ENCODE data around the gene RILP.
A peak's percentile ranks its signal among the peaks of the same experiment; 100 is the strongest.

The RILP gene

DNA sequence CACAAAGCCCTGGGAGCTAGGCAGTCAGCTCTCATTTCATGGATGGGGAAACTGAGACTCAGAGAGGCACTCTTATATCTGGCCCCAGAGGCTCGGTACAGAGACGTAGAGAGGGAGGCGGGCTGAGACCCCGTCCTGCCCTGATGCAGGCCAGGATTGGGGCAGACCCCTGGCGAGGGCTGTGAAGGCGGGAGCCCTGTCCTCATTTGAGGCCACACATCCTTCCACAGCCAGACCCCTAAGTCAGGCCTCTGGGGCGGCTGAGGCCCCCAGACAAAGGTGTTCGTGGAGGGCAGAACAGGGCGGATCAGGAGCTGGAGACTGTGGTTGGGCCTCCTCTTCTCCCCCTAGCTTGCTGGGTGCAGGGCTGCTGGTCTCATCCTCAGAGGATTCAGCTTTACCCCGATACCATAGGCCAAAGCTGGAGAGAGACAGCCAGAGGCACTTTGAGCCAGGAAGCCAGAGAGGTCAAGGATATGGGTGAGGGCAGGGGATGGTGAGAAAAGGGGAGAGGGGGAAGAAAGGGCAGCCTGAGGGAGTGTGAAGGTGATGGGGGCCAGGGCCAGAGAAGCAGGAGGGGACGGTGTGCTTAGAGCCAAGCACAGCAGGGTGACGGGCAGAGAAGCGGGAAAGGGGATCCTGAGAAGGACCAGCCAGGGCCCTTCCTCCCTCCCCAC is 3.3 kb downstream of the RILP start:
- no peak overlapping the region for H3K4me2 ChIP-seq (ENCODE audit: low read length)
- no peaks in the 10 kb centered on the region for H3K9me3 ChIP-seq (replicated peaks; ENCODE audit: low read length)
- no peak overlapping the region for H3K4me3 ChIP-seq (ENCODE audit: low read length)
- no peak overlapping the region for H3K9ac ChIP-seq (ENCODE audit: low read depth, low read length)
- peaks cover 36% of the 10 kb centered on the region for H3K4me1 ChIP-seq (ENCODE audit: control insufficient read depth, insufficient read depth, low read length)
- H3K27me3 ChIP-seq (ENCODE audit: control insufficient read depth, insufficient read depth, low read length), result no peaks in the 10 kb centered on the region
- peaks cover 12% of the 10 kb centered on the region for H3K36me3 ChIP-seq (ENCODE audit: insufficient read depth, low read length)

DNA sequence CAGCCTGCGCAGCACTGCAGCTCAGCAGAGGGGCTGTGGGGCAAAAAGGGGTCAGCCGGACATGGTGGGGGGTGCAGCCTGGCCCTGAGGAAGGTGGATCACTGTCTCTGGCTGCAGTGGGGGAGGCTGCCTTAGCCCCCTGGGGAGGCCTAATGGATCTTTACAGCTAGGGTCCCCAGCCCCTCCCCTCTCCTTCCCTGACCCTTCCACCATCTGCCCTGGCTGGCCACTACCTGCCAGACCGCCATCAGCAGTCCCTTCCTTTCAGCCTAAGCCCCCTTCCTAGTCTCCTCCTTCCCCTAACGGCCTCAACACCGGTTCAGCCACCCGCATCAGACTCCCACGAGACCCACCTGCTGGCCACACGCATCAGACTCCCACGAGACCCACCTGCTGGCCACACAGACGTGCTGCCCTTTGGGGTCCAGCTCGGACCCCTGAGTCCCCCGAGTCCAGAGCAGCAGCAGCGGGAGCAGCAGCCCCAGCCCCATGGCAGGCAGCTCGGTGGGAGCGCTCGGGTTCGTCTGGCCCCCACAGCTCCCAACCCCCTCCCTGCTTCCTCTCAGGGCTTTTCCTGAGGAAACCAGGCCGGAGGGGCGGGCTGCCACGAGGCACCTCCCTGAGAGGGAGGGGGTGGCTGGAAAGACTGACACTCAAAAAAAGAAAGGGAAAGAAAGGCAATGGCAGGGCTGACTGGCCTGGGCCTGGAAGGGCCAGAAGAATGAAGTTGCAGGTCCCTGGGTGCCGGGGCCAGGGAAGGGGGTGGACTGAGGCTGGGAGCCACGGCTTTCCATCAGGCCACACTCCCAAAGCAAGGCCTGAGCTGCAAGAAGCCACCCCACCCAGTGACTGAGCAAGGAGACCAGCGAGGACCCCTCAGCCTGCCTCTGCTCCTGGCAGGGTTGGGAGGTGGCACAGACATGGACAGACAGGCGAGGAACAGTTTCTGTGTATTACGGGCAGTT is 4.2 kb downstream of the RILP start, which contains the start of gene SCARF1:
SCARF1 (minus strand) TSS at position 526 of the 965 bp plus-strand sequence; CDS start at position 491, 35 bp downstream.
- H3K4me2 ChIP-seq (ENCODE audit: low read length), result no peak within 1 kb of the TSS
- no peak within 1 kb of the TSS for H3K9ac ChIP-seq (ENCODE audit: low read depth, low read length)
- H3K36me3 ChIP-seq (ENCODE audit: insufficient read depth, low read length), result peaks cover 3% of the 10 kb centered on the region
- peaks cover 3% of the 10 kb centered on the region for H3K27me3 ChIP-seq (ENCODE audit: control insufficient read depth, insufficient read depth, low read length)
- H3K9me3 ChIP-seq (replicated peaks; ENCODE audit: low read length), result no peaks in the 10 kb centered on the region
- H3K4me1 ChIP-seq (ENCODE audit: control insufficient read depth, insufficient read depth, low read length), result peaks cover 33% of the 10 kb centered on the region
- H3K4me3 ChIP-seq (ENCODE audit: low read length), result no peak within 1 kb of the TSS

- no peak overlapping the region for H3K4me2 ChIP-seq (ENCODE audit: low read length)
- H3K4me3 ChIP-seq (ENCODE audit: low read length), result no peak overlapping the region
- H3K4me1 ChIP-seq (ENCODE audit: control insufficient read depth, insufficient read depth, low read length), result peaks cover 25% of the 10 kb centered on the region
- H3K9me3 ChIP-seq (replicated peaks; ENCODE audit: low read length), result no peaks in the 10 kb centered on the region
- no peak overlapping the region for H3K9ac ChIP-seq (ENCODE audit: low read depth, low read length)
- no peaks in the 10 kb centered on the region for H3K36me3 ChIP-seq (ENCODE audit: insufficient read depth, low read length)
- H3K27me3 ChIP-seq (ENCODE audit: control insufficient read depth, insufficient read depth, low read length), result peaks cover 4% of the 10 kb centered on the region
Measured at GRCh38 chr17:1644493-1645206, 5.0 kb downstream of the RILP start.

DNA sequence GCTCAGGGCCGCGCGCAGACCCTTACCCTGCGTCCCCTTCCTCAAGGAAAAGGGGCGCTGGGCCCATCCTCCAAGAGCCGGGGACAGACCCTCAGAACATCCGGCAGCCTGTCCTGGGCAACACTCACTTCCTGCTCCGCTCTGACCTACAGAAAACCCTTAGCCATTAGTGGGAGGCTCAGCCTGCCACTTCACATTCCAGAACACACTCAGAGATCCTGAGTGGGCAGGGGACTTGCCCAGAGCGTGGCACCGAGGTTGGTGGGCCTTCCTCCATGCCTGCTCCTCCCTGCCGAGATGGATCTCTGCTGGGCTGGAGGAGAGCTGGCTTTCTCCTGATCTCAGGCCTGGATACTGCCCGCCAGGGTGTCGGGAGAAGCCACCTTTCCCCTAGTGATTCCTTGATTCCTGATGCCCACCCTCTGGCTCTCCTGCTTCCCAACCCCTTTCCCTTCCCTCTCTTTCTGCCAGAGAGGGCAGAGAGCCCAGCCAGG is 5.6 kb downstream of the RILP start:
- Histone ChIP-seq H3K9me3 (replicated peaks; ENCODE audit: low read length) (no peaks in the 10 kb centered on the region), H3K4me3 (ENCODE audit: low read length) (peak overlapping the region; percentile 66), H3K9ac (ENCODE audit: low read depth, low read length) (peak overlapping the region; percentile 43), H3K27me3 (ENCODE audit: control insufficient read depth, insufficient read depth, low read length) (peaks cover 4% of the 10 kb centered on the region), H3K4me1 (ENCODE audit: control insufficient read depth, insufficient read depth, low read length) (peaks cover 23% of the 10 kb centered on the region), H3K36me3 (ENCODE audit: insufficient read depth, low read length) (no peaks in the 10 kb centered on the region), H3K4me2 (ENCODE audit: low read length) (peak overlapping the region; percentile 93)

GRCh38 chr17:1643293-1643998 is 6.2 kb downstream of the RILP start:
- H3K9ac ChIP-seq (ENCODE audit: low read depth, low read length), result peak overlapping the region; percentile 43
- H3K9me3 ChIP-seq (replicated peaks; ENCODE audit: low read length), result no peaks in the 10 kb centered on the region
- peaks cover 4% of the 10 kb centered on the region for H3K27me3 ChIP-seq (ENCODE audit: control insufficient read depth, insufficient read depth, low read length)
- H3K4me2 ChIP-seq (ENCODE audit: low read length), result peak overlapping the region; percentile 93
- H3K4me1 ChIP-seq (ENCODE audit: control insufficient read depth, insufficient read depth, low read length), result peaks cover 21% of the 10 kb centered on the region
- no peaks in the 10 kb centered on the region for H3K36me3 ChIP-seq (ENCODE audit: insufficient read depth, low read length)
- peak overlapping the region; percentile 66 for H3K4me3 ChIP-seq (ENCODE audit: low read length)

GRCh38 chr17:1641065-1641403 is 8.6 kb downstream of the RILP start:
- Histone ChIP-seq H3K4me3 (ENCODE audit: low read length) (no peak overlapping the region), H3K9ac (ENCODE audit: low read depth, low read length) (no peak overlapping the region), H3K4me2 (ENCODE audit: low read length) (no peak overlapping the region), H3K27me3 (ENCODE audit: control insufficient read depth, insufficient read depth, low read length) (peaks cover 7% of the 10 kb centered on the region), H3K9me3 (replicated peaks; ENCODE audit: low read length) (no peaks in the 10 kb centered on the region), H3K4me1 (ENCODE audit: control insufficient read depth, insufficient read depth, low read length) (peaks cover 14% of the 10 kb centered on the region), H3K36me3 (ENCODE audit: insufficient read depth, low read length) (no peaks in the 10 kb centered on the region)

GRCh38 chr17:1640329-1641064 is 9.2 kb downstream of the RILP start:
- Histone ChIP-seq H3K4me1 (ENCODE audit: control insufficient read depth, insufficient read depth, low read length) (peaks cover 14% of the 10 kb centered on the region), H3K4me2 (ENCODE audit: low read length) (no peak overlapping the region), H3K27me3 (ENCODE audit: control insufficient read depth, insufficient read depth, low read length) (peaks cover 7% of the 10 kb centered on the region), H3K9me3 (replicated peaks; ENCODE audit: low read length) (no peaks in the 10 kb centered on the region), H3K4me3 (ENCODE audit: low read length) (no peak overlapping the region), H3K9ac (ENCODE audit: low read depth, low read length) (no peak overlapping the region), H3K36me3 (ENCODE audit: insufficient read depth, low read length) (no peaks in the 10 kb centered on the region)

- H3K4me1 ChIP-seq (ENCODE audit: control insufficient read depth, insufficient read depth, low read length), result peaks cover 14% of the 10 kb centered on the region
- H3K9ac ChIP-seq (ENCODE audit: low read depth, low read length), result no peak overlapping the region
- H3K4me2 ChIP-seq (ENCODE audit: low read length), result no peak overlapping the region
- H3K9me3 ChIP-seq (replicated peaks; ENCODE audit: low read length), result no peaks in the 10 kb centered on the region
- no peak overlapping the region for H3K4me3 ChIP-seq (ENCODE audit: low read length)
- peaks cover 7% of the 10 kb centered on the region for H3K27me3 ChIP-seq (ENCODE audit: control insufficient read depth, insufficient read depth, low read length)
- H3K36me3 ChIP-seq (ENCODE audit: insufficient read depth, low read length), result no peaks in the 10 kb centered on the region
Measured at GRCh38 chr17:1639549-1640180, 10.0 kb downstream of the RILP start.

DNA sequence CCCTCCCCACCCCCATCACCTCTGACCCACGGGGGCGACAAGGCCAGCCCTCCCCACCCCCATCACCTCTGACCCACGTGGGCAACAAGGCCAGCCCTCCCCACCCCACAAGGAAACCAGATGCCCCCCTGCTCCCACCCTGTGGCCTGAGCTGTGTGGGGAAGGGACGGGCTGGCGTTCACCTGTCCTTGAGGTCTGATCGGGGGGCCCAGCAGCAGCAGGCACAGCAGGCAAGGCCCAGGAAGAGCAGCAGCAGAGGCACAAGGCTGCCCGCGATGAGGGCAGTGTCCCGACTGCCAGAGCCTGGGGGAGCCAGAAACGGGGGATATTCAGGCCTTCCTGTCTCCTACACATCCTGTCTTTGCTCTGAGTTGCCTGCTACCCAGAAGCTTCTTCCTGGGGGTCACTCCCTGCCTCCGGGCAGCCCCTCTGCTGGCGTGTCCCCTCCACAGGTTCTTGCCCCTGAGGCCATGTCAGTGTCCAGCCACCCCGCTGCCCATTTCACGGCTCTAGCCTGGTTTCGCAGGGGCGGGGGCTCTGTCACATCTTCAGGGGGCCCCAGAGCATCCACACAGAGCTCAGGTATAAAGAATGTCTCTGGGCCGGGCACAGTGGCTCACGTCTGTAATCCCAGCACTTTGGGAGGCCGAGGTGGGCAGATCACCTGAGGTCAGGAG is 10.9 kb downstream of the RILP start:
- peaks cover 7% of the 10 kb centered on the region for H3K27me3 ChIP-seq (ENCODE audit: control insufficient read depth, insufficient read depth, low read length)
- no peak overlapping the region for H3K4me3 ChIP-seq (ENCODE audit: low read length)
- no peak overlapping the region for H3K9ac ChIP-seq (ENCODE audit: low read depth, low read length)
- no peaks in the 10 kb centered on the region for H3K9me3 ChIP-seq (replicated peaks; ENCODE audit: low read length)
- H3K36me3 ChIP-seq (ENCODE audit: insufficient read depth, low read length), result no peaks in the 10 kb centered on the region
- H3K4me2 ChIP-seq (ENCODE audit: low read length), result no peak overlapping the region
- peaks cover 5% of the 10 kb centered on the region for H3K4me1 ChIP-seq (ENCODE audit: control insufficient read depth, insufficient read depth, low read length)

DNA sequence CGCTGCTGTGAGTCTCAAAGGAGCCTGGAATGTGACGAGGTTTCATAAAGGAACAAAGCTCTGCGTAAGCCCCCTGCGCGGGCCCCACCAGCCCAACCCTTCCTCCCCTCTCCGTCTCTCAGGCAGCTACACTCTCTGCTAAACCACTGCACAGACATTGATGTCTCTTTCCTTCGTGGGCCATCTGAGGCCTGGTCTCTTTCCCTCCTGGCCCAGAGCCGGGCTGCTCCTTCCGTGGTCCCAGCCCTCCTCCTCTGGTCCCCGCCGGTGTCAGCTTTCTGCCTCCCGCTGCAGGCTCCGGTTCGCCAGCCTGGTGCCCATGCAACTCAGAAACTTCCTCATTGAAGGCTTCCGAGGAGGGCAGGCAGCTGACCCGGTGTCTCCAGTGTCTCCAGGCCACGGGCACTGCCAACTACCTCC is 11.5 kb downstream of the RILP start:
- no peak overlapping the region for H3K4me2 ChIP-seq (ENCODE audit: low read length)
- H3K9ac ChIP-seq (ENCODE audit: low read depth, low read length), result no peak overlapping the region
- H3K27me3 ChIP-seq (ENCODE audit: control insufficient read depth, insufficient read depth, low read length), result peaks cover 7% of the 10 kb centered on the region
- H3K36me3 ChIP-seq (ENCODE audit: insufficient read depth, low read length), result no peaks in the 10 kb centered on the region
- H3K4me1 ChIP-seq (ENCODE audit: control insufficient read depth, insufficient read depth, low read length), result no peaks in the 10 kb centered on the region
- no peaks in the 10 kb centered on the region for H3K9me3 ChIP-seq (replicated peaks; ENCODE audit: low read length)
- no peak overlapping the region for H3K4me3 ChIP-seq (ENCODE audit: low read length)
